Right ventricle myocardium inferior (tissue), 1 donor: ENCODE results near the gene ENDOG. TPM values are rescaled to one million over a fixed set of nuclear protein-coding genes. Genes with fewer than 3 reads are reported as not detected.
A peak's percentile ranks its signal among the peaks of the same experiment; 100 is the strongest.
"Not testable (repeated sequence)": the region's sequence is repeated elsewhere in the genome, so short reads cannot be mapped to it uniquely, and the experiment has no call there.

Experiments
- ATAC-seq: fragments of 200-7000 bp; cut with Tn5 transposase; one replicate; pipeline ENCODE4 v1.9.1; 2020; ENCODE audit warnings: mild to moderate bottlenecking, moderate library complexity
- DNase-seq: peaks from one replicate; pipeline ENCODE4 v3.0.0; 2021; ENCODE audit errors: missing footprints
- intact Hi-C: fragments of 100-400 bp; cut with DNase I; formaldehyde crosslinking; loops from one replicate; pipeline ENCODE4 v1.11.0; 2022
- long read RNA-seq: library from polyadenylated mRNA; unstranded; transcript quantifications from one replicate; pipeline ENCODE4 v2.0.0, GENCODE V29; 2021
- total RNA-seq: library from RNA; stranded (reverse); fragmentation: NEBNext Ultra II Directional; extraction: Animal tissue kit (Norgen Biotek cat#: 25700); gene quantifications from one replicate; pipeline ENCODE4 v1.2.1, GENCODE V29; 2021
- donor health status: DM: no; HTN: yes; CAD: no; lungs with severe emphysema.

Gene ENDOG
- 84.4 TPM for total RNA-seq
- long read RNA-seq, transcript ENDOG-201 (3 exons, 1,172 nt), result major isoform, 77 of 88 reads
- long read RNA-seq, partial matches to known transcripts, result 2 of 88 reads
- long read RNA-seq, other reads (novel, unspliced or antisense), result 9 of 88 reads

DNA sequence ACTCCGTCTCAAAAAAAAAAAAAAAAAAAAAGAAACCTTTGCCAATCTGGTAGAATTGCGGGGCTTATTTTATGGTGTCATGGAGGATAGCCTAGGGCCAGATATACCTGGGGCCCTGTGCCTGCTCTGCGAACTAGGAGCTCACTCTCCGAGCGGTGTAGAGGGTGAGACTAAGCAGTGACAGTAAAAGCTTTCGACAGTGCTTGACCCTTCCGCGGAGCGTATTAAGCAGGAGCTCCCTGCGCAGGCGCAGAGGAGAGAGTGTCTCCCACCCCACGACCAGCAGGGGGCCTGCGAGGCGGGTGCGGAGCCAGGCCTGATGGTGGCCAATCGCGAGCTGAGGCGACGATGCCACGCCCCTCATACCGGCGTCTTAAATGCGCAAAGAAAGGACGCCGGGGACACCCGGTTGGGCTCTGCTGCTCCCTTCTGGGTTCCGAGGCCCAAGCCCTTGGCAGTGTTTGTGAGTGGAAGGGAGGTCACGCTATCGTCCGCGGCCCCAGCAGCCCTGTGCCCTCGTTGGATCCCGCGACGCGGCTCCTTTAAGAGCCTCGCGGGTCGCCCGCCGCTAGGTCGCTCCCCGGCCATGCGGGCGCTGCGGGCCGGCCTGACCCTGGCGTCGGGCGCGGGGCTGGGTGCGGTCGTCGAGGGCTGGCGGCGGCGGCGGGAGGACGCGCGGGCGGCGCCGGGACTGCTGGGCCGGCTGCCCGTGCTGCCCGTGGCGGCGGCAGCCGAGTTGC lies at the start of gene ENDOG:
Gene ENDOG (plus strand): TSS at position 402 of the 740 bp plus-strand sequence. CDS start 185 bp downstream, at position 587.
- ATAC-seq, result peak; percentile 93
- peak; percentile 99 for DNase-seq
- intact Hi-C loops, result no loop called here

DNA sequence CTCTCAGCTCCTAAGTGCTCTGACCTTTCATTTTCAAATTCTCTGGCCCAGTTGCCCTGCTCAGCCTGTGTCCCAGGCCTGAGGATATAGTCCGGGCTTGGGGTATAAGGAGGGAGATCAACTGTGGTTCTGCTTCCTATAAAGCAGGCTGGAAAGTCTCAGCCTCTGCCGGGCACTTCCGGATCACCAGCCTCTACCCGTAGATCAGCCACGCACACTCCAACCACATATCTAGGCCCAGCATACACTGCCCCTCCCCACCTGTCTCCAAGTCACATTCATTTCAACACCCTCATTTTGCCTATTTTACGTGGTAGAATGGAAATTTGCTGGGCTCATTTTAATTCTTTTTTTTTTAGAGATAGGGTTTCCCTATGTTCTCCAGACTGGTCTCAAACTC lies 49.7 kb upstream of the ENDOG start:
- ATAC-seq (no peak), DNase-seq (peak; percentile 27)
- intact Hi-C loops, result no loop called here

DNA sequence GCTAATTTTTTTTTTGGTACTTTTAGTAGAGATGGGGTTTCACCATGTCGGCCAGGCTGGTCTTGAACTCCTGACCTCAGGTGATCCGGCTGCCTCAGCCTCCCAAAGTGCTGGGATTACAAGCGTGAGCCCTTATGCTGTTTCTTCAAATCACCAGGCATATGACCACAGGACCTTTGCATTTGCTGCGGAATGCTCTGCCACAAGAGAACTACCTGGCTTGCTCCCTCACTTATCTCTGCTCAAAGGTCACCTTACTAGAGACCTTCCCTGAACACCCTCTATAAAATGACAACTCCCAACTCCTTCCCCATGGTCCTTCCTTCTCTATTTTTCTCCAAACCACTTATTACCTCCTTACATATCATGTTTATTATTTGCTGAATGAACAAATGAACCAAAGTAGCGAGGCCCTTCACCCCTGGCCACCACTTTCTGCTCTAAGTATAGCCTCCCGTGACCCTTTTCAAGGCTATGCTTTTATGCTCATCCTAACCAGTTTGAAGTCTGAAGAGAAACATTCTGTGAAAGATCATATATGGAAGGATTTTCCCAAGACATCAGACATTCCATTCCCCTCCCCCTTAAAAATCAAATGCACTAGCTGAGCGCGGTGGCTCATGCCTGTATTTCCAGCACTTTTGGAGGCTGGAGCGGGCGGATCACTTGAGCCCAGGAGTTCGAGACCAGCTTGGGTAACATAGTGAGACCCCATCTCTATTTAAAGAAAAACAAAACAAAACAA lies 47.8 kb upstream of the ENDOG start:
- ATAC-seq, result no peak
- no peak for DNase-seq
- intact Hi-C loops, result loop anchor here (1.0 kb wide), 1 partner anchor 17 kb away; the partner anchor contains the start of gene TBC1D13

DNA sequence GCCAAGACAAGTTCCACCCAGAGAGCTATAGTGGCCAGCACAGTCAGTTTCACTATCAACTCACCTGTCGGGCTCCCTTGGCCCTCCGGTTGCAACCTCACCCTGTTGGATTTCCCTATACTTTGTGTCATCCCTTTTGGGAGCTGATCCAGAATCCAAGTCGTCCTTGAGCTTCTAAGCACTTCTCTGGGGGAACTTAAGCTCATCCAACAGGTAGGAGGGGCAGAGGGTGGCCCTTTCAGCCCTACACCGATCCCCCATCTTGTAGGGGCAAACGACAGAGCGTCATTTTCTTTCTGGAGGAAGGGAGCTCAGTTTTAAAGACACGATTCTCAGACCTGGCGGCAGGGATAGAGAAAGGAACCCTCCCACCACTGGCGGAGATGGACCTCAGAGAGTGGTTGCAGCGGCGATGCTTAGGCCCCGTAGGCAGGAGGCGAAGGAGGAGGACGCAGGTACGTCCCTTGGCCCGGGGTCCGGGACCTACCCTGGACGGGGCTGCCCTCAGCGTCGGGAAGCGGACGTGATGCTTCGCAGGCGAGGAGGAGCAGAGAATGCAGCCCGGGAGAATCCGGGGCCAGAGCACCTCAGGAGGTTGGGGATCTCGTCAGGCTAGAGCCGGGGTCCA lies 47.1 kb upstream of the ENDOG start:
- intact Hi-C loops, result loop anchor here (1.0 kb wide), 1 partner anchor 16 kb away; the partner anchor contains the start of gene TBC1D13
- peak; percentile 5 for ATAC-seq
- DNase-seq, result no peak

DNA sequence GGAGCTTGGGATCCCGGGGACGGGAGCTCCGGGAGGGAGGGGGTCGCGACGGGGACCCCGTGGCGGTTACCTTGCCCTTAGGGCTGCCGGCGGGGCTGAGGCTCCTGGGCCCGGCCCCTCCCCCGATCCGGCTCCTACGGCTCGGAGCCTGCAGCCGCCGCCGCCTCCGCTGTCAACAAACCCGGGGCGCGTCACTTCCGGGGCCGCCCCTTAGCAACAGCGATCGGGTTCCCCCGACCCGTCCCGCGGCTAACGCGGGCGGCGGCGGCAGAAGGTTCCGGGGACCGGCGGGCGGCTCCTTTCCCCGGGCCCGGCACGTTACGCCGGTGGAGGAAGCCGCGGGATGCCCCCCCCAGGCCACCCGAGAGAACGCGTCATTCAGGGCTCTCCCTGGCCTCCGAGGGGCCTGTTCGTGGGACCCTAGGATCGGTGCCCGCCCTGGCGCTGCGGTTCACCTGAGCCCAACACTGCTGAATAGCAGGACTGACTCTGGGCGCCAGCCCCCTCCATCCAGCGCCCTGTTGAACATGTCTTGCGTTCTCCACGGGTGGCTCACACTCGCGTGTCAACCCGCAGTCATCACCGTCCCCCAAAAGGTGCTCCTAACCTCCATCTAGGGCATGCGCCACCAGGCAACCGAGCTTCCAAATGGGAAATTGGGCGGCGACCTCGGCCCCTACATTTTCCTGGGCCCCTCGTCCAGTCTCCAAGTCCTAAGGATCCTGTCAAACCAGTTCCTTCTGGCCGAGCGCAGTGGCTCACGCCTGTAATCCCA lies 46.4 kb upstream of the ENDOG start, which contains the start of gene ZER1:
Gene ZER1 (minus strand): TSS at position 183 of the 775 bp plus-strand sequence. CDS start 16,362 bp downstream, outside the sequence.
- peak; percentile 99 for DNase-seq
- ATAC-seq, result peak; percentile 98
- intact Hi-C loops, result loop anchor here (1.0 kb wide), 1 partner anchor 15 kb away; the partner anchor contains the start of gene TBC1D13

DNA sequence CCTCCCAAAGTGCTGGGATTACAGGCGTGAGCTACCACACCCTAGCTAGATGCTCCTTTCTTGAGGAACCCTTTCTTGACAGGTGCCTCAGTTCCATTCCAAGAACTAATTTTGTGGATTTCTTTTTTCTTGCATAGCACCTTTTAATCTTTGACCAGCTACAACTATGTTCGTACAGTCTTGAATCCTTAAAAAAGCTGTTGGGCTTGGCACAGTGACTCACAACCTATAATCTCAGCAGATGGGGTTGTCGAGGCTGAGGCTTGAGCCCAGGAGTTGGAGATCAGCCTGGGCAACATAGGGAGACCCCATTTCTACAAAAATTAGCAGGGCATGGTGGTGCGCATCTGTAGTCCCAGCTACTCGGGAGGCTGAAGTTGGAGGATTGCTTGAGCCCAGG lies 45.3 kb upstream of the ENDOG start:
- intact Hi-C loops, result no loop called here
- no peak for ATAC-seq

DNA sequence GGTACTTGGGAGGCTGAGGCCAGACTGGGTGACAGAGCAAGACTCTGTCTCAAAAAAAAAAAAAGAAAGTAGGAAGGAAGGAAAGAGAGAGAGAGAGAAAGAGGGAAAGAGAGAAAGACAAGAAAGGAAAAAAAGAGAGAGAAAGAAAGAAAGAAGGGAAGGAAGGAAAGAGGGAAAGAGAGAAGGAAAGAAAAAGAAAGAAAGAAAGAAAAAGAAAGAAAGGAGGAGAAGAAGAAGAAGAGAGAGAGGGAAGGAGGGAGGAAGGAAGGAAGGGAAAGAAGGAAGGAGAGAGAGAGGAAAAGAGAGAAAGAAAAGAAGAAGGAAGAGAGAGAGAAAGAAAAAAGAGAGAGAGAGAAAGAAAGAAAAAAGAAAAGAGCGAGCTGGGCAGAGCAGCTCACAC lies 43.5 kb upstream of the ENDOG start:
- ATAC-seq, result no peak
- no peak for DNase-seq
- intact Hi-C loops, result no loop called here

More for the DNA sequence above, 45.3 kb upstream of the ENDOG start:
- no peak for DNase-seq

DNA sequence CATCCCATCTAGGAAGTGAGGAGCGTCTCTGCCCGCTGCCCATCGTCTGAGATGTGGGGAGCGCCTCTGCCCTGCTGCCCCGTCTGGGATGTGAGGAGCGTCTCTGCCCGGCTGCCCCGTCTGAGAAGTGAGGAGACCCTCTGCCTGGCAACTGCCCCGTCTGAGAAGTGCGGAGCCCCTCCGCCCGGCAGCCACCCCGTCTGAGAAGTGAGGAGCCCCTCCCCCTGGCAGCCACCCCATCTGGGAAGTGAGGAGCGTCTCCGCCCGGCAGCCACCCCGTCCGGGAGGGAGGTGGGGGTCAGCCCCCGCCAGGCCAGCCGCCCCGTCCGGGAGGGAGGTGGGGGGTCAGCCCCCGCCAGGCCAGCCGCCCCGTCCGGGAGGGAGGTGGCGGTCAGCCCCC lies 38.2 kb upstream of the ENDOG start:
- DNase-seq, result peak; percentile 37
- intact Hi-C loops, ATAC-seq: not testable (repeated sequence)

DNA sequence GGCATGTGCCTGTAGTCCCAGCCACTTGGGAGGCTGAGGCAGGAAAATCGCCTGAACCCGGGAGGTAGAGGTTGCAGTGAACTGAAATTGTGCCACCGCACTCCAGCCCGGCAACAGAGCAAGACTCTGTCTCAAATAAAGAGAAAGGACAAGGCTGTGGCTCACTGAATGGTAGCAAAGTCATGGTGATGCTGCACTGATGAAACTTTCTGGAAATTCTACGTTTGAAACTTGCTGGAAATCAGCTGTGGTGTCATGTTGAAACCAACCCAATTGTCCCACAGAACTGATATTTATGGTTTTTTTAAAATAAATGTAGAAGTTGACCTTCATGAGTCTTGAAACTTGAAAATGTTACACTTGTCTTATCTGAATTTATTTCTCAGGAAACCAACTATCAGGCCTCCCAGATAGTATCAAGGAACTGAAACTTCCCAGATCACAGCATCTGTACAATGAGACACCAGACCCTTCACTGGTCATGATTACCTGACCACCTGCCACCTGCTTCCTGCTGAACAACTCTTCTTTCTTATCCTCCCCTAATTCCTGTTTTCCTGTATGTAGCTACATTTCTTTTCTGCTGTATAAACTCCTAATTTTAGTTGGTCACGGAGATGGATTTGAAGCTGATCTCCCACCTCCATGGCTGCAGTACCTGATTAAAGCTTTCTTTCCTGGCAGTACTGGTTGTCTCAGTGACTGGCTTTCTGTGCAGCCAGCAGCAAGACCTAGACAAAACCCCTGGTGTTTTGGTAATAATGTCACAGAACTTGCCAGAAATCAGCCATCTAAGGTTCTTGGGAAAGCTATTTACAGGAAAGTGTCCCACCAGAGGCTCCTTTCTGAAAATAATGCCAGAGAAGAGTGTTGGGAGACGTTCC lies 36.9 kb upstream of the ENDOG start:
- no peak for DNase-seq
- intact Hi-C loops, result no loop called here
- no peak for ATAC-seq

DNA sequence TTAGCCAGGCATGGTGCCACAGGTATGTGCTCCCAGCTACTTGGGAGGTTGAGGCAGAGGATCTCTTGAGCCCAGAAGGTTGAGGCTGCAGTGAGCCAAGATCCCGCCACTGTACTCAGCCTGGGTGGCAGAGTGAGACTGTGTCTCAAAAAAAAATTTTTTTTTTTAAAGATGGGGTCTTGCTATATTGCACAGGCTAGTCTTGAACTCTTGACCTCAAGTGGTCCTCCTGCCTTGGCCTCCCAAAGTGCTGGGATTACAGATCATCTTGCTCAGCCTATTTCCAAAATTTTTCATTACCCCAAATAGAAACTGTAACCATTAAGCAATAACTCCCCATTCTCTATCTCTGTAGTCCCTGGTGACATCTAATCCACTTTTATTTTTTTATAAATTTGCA lies 35.6 kb upstream of the ENDOG start:
- intact Hi-C loops, result no loop called here
- ATAC-seq (no peak), DNase-seq (no peak)

DNA sequence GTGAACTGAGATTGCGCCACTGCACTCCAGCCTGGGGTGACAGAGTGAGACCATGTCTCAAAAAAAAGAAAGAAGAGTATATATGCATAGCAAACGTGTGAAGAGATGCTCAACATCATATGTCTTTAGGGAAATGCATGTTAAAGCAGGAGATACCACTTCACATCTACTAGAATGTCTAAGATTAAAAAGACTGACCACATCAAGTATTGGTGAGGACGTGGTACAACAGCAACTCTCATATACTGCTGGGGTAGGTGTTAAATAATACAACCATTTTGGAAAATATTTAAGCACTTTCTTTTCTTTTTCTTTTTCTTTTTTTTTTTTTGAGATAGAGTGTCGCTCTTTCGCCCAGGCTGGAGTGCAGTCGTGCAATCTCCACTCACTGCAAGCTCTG lies 32.9 kb upstream of the ENDOG start:
- intact Hi-C loops, result no loop called here
- no peak for ATAC-seq
- no peak for DNase-seq

DNA sequence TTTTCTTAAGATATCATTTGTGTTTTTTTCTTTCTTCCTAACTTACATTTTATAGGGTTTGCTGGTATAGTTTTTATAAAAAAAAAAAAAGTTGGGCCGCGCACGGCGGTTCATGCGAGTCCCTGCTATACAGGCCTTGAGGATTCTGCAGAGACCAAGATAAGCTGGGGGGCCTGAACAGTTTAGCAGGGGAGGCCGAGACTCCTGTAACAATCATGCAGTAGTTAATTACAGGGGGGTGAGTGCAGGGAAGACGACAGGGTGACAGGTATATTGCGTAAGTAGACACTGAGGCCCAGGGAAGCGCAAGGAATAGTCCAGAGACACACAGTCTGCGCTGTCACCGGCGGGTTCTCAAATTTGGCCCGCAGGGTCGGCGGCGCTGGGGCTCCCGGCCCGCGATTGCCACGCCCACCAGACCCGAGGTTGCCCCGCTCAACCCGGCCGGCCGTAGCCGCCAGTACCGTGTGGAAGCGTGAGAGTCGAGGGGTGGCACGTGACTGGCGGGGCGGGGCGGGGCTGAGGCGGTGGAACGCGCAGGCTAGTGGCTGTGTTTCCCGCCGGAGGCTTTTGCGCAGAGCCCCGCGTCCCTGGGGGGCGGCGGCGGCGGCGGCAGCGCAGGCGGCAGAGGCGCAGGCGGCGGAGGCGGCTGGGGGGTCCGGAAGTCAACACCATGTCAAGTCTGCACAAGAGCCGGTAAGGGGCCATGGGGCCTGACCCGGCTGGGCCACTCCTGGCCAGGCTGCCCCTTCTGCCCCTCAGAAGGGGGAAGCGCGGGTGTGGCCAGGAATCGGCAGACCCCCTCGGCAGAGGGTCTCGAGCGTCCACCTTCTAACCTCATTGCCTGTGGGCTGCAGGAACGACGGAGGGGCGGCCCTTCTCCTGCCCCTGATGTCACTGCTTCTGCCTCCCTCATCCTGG lies 31.4 kb upstream of the ENDOG start, which contains the start of gene TBC1D13:
Gene TBC1D13 (plus strand): TSS at position 573 of the 921 bp plus-strand sequence. CDS start 101 bp downstream, at position 674.
- ATAC-seq, result peak; percentile 98
- intact Hi-C loops, result loop anchor here (1.0 kb wide), 1 partner anchor 16 kb away; the partner anchor contains the start of gene ZER1

DNA sequence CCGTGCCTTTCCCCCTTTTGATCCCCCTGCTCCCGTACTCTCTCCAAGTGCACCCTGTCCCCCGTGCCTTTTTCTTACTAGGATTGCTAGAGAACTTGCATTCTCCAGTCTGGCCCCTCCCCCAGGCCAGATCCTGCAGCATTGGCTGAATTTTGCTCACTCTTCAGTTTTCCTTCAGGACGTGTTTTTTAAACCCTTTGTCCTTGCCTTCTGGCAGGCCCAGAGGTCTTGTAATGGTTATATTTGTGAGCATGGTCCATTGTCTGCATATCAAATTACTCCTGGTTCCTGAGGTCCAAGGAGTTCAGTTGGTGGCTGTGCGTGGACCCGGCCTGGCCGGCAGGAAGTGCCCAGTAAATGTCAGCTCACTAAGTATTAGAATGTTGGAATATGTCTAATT lies 30.6 kb upstream of the ENDOG start:
- no peak for ATAC-seq
- intact Hi-C loops, result loop anchor here (1.0 kb wide), 1 partner anchor 16 kb away; the partner anchor contains the start of gene ZER1
- no peak for DNase-seq

More for the DNA sequence above, 31.4 kb upstream of the ENDOG start, which contains the start of gene TBC1D13:
- peak; percentile 93 for DNase-seq

DNA sequence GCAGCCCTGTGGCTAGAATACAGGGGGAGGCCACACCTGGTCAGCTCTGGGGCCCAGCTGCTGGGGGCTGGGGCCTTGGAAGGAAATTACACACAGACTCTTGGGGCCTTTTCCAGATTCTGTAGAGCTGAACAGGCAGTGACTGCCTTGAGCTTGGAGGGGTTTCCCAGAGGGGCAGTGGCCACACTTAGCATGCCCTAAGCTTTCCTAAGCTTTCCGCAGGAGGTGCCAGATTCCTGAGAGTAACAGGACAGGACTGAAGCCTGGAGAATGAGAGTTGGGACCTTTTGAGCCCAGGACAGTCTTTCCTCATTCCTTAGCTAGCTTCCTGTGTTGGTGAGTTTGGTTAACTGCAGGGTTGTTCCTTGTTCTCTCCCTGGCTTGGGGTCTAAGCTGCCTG lies 29.9 kb upstream of the ENDOG start:
- DNase-seq (no peak), ATAC-seq (no peak)
- intact Hi-C loops, result no loop called here

DNA sequence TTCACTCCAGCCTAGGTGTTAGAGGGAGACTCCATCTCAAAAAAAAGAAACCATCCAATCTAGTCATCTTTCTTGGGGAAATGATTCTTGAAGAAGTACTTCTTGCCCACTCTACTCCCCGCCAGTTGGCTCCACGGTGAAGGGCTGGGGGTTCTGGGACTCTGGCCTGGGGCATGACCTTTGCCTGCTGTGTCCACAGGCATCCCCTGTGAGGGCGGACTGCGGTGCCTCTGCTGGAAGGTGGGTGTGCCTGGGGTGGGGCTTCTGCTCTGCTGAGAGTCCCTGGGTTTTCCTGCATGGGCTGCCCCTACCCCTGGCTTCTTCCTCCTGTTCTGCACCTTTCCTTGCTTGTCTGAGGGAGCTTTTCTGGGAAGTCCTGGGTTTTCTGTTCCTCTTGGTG lies 27.8 kb upstream of the ENDOG start:
- intact Hi-C loops, result no loop called here
- ATAC-seq, result no peak
- DNase-seq, result no peak

DNA sequence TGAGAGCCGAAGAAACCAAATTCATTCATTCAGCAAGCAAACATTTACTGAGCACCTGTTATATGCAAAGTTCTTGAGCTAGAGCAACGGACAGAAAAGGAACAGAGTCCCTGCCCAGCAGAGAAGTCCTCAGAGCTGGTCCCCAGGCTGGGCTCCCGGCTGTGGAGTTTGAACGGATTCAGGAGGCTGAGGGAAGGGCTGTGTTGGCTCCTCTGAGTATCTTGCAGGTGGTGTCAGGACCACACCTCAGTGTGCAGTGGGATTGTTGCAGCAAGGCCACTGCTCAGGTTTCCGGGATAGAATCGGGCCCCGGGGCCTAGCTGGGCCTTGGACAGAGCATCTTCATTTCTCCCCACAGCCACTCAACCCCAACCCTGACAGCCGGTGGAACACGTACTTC lies 26.2 kb upstream of the ENDOG start:
- ATAC-seq (no peak), DNase-seq (no peak)
- intact Hi-C loops, result no loop called here
